Stimulated activated CD4-positive, alpha-beta T cell treated with anti-CD3 and anti-CD28 coated beads, Interleukin-4, amount 100 ng/mL, for 24 hours (primary cell): ENCODE data around the gene FBXW5.

Experiments used
- DNase-seq: peaks from one replicate; pipeline ENCODE4 v3.0.0-alpha.2; 2020

The FBXW5 gene

DNA sequence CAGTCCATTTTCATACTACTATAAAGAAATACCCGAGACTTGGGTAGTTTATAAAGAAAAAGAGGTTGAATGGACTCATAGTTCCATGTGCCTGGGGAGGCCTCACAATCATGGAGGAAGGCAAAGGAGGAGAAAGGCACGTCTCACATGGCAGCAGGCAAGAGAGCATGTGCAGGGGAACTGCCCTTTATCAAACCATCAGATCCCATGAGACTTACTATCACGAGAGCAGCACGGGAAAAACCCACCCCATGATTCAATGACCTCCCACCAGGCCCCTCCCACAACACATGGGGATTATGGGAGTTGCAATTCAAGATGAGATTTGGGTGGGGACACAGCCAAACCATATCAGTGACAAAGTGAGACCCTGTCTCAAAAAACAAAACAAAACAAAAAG lies 38.3 kb downstream of the FBXW5 start:
- no peak for DNase-seq

DNA sequence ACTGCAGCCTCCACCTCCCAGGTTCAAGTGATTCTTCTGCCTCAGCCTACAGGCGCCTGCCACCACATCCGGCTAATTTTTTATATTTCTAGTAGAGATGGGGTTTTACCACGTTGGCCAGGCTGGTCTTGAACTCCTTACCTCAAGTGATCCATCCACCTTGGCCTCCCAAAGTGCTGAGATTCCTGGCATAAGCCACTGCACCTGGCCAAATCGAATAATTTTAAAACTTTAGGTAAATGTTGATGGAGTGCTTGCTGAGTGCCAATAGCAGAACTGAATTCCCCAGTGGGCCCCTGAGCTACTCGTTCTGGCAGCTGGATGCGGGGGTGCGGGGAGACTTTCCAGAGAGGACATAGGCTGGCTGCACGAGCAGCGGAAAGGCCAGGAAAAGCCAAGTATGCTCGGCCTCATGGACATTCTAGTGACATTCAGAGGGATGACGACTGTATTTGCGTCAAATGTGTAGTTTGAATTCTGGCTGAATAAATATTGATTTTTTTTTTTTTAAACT lies 41.4 kb downstream of the FBXW5 start:
- no peak for DNase-seq

DNA sequence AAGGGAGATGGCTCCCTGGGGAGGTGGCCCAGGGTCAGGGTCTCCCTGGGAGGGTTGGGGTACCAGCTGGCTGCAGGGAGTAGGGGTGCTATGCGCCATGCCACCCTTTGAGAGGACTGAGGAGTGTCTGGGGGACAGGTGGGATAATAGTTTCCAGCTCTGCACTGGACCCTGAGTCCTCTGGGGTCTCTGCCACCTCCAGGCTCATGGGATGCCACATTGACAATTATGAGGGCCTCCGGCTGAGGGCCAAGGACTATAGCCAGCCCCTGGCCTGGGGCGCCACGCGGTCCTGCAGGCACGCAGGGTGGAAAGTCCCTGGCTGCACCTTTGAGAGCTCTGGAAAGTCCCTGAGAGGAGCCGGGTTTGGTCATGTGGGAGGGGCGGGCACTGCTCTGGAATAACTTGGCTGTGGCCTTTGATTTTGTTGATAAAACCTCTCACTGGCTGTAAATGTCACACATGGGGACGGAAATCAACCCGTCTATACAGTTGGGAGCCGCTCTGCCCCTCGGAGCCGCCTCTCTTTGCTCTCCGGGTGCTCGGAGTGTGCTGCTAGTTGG lies 42.2 kb downstream of the FBXW5 start:
- DNase-seq = peak; percentile 92

DNA sequence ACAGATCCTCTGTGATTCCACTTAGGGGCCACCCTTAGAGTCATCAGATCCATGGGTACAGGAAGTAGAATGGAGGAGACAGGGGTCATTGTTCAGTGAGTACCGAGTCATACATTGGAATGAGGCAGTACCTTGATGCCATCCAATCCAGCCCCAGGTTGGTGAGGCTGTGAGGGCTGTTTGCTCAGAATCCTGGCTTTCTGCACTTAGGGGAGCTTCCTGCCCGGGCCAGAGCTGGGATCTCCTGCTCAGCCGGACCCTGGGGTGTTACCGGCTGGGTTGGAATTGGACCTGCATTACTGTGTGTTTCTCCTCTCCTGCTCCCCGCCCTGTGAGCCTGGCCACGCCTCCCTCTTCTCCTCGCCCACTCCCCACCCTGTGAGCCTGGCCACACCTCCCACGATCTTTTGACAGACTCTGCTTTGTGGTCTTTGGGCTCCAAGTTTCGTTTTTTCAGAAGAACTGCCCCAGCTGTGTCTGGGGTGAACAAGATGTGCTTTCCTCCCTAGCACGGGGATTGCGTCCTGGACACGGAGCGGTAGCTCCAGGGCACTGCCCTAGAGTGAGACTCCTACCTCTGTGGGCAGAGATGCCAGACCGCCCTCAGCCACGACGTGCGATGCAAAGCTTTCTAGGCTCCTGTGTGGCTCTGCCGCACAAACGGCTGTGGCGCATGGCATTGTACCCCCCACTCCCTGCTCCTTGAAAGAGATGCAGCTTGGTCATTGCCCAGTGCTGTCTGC lies 42.9 kb downstream of the FBXW5 start:
- peak; percentile 84 for DNase-seq

DNA sequence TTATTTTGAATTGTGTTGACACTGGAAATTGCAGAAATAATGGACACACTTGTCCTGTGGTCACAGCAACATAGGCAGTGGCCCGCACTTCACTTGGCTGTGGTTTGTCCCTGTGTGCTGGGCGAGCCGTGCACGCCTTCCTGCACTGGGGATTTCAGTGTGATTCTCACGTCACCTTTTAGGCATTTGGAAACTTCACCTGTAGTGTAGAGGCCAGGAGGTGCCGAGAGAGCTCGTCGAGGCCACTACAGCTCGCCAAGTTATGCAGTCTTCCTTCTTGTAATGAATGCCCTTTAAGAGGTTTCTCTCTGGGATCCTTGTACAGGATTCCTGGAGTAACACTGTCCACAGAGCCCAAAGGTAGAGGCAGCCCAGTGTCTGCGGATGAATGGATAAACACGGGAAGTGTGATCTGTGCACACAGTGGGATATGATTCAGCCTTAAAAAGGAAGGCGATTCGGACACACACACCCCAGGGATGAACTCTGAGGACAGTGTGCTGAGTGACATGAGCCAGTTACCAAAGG lies 43.5 kb downstream of the FBXW5 start:
- DNase-seq = no peak

DNA sequence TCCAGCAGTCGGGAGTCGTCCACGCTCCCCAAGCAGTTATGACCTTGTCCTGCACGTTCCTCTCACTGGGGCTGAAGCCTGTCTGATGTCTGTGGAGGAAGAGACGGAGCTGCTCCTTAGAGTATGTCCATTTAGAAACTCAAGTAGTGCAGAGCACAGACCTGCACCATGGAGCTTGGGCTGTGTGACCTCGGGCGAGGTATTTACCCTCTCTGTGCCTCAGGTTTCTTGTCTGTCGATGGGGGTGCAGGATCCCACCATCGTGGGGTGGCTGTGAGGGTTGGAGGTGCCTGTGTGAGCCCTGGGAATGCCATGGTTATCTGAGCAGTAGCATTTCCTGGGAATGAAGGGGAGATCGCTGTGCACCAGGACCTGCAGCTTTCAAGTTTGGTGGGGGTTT lies 44.0 kb downstream of the FBXW5 start:
- DNase-seq = no peak

DNA sequence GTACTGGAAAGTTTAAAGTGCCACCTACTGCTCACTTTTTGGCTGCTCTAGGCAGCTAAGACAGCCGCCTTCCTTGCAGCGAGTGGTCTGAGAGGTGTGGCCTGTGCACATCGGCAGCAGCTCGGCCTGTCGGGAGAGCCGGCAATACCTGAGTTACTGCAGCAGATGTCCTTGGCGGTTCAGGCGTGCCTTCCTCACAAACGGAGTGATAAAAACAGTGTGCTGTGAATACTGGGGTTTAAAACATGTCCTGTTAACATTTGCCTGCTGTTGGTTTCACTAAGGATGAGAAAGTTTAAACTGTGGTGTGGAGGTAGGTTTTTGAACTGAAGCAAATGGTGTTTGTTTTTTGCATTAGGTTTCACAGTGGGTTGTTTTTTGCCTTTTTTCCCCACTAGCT lies 45.3 kb downstream of the FBXW5 start:
- DNase-seq = no peak

DNA sequence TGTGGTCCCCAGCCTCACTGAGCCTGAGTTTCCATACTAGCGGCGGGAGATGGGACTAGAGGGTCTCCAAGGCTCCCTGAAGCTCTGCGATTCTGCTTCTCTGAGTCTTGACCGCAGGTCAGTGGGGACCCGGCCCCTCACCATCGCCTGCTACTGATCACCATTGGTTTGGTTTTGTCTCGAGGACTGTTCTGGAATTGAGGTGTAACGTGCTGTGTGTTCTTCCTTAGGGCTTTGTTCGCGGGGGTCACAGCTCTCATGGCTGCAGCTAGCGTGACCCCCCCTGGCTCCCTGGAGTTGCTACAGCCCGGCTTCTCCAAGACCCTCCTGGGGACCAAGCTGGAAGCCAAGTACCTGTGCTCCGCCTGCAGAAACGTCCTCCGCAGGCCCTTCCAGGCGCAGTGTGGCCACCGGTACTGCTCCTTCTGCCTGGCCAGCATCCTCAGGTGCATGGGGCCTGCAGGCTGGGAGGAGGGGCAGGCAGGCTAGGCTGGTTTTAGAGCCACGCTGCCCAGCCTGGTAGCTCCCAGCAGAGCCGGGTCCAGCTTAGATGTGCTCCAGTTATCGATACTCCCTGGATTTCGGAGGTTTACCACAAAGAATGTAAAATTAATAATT lies 45.9 kb downstream of the FBXW5 start:
- DNase-seq = no peak

DNA sequence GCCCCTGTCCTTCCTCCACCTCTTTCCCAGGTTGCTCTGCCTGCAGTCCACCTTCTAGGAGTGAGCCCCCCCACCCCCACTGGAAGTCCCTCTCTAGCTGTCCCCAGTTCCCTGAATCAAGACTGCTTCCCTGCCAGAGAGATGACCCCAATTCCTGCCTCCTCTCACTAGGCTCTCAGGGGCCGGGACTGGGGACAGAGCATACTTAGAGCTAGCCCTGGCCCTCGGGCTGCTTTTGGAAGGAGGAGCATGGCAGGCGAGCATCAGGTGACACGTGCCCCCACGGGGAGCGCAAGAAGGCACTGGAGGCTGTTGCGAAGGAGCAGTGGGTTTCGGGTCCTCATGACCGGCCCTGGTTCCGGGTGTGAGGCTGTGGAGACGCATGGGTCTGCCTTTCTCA lies 48.5 kb downstream of the FBXW5 start:
- no peak for DNase-seq

DNA sequence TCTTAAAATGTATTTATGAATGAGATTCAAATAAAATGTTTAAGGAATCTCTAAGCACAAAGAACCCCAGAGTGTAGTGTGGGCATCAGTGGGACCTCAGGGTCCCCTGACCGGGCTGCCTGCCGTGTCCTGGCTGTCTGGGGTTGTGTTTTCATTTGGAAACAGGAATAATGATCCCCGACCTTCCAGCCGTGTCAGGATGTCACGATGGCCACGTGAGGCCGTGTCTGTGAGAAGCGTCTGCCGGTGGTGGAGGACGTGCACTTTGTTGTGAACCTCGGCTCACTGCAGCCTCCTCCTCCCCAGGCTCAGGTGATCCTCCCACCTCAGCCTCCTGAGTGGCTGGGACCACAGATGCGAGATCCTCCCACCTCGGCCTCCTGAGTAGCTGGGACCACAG lies 53.9 kb downstream of the FBXW5 start:
- no peak for DNase-seq
